H1 (cell line): ENCODE data around the gene TTPAL. TPM values are rescaled to one million over a fixed set of nuclear protein-coding genes. Genes with fewer than 3 reads are reported as not detected.

ENCODE experiments used
- CHD7 ChIP-seq: fragments of 300-600 bp; sonication (generic); IDR thresholded peaks from 2 replicates; pipeline ENCODE4 v1.7.1; 2012; ENCODE audit warnings: low read length, moderate library complexity, mild to moderate bottlenecking, inconsistent platforms; ENCODE audit not compliant: insufficient replicate concordance
- E2F6 ChIP-seq: IDR thresholded peaks from 2 replicates; pipeline ENCODE4 v1.6.1; 2012; ENCODE audit warnings: inconsistent platforms
- EGR1 ChIP-seq: IDR thresholded peaks from 2 replicates; pipeline ENCODE4 v1.6.1; 2011; ENCODE audit warnings: low read depth, low read length, borderline replicate concordance
- SP2 ChIP-seq: IDR thresholded peaks from 2 replicates; pipeline ENCODE4 v1.6.1; 2012; ENCODE audit warnings: mild to moderate bottlenecking, low read length, inconsistent platforms
- polyA plus RNA-seq, 7 experiments: library from polyadenylated mRNA; depleted of rRNA in 3 of 7; stranded (reverse) in 5 of 7; unstranded in 2 of 7; fragments of >200 nt in 5 of 7; fragments of 200-250 nt in 2 of 7; gene quantifications; 1 replicate in 5 of 7; 2 replicates in 1 of 7; 4 replicates in 1 of 7; pipeline versions ENCODE4 v1.2.1 to v1.2.3, GENCODE V29; 2011 to 2013; ENCODE audit warnings: missing spikeins in 2 of 7, mixed read lengths in 2 of 7
- total RNA-seq: library from RNA; stranded (reverse); fragmentation: NEBNext Ultra II Directional; extraction: Animal tissue kit (Norgen Biotek cat#: 25700); gene quantifications from 2 replicates; pipeline ENCODE4 v1.2.1, GENCODE V29; 2021

The TTPAL gene
- total and polyA plus RNA-seq, 2 of the 8 experiments (the other 6 are each of a cell fraction or from before 2014, with no cell fraction given), result 2.8 to 14.0 TPM

DNA sequence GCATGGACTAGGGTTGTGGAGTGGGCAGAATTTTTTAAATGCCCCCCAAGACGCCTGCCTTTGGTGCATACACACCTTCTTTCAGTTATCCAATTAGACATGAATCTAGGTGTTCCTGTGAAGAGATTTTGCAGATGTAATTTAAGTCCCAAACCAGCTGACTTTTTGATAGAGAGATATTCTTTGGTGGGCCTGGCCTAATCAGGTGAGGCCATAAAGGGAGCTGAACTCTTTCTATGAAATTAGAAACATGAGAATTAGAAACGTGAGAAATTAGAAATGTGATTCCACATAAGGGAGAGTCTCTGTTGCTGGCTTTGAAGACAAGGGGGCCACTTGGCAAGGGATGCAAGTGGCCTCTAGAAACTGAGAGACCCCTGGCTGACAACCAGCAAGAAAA, 36.4 kb upstream of the TTPAL start (continued):
- no peak for TF ChIP-seq CHD7
- no peak for TF ChIP-seq EGR1
- TF ChIP-seq SP2, result no peak
- TF ChIP-seq E2F6, result no peak
